Fibroblast of skin of left biceps (primary cell): ENCODE data around the gene TEAD3.

ENCODE experiments used
- DNase-seq, 2 experiments: peaks; one replicate each; pipeline ENCODE4 v3.0.0-alpha.2; 2013; ENCODE audit warnings: low read depth in 2 of 2

Gene TEAD3

DNA sequence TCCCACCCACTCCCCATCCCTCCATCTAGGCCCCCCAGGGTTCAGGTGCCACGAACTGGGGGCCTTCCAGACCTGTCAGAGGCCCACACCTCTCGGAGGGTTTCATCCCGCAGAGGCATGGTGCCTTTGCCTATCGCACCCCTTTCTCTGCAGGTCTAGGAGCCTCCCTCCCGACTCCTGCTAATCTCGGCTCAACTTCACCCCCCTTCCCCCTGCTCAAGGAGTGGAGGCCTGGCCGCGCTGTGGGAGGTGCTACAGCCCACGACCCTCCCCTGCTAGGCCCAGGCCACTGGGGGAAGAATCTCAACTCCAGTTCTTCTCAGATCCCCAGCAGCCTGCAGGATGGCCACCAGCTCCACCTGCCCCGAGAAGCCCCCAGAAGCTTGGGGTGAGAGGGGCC lies 15.9 kb upstream of the TEAD3 start, which contains the start of gene TULP1:
Gene TULP1 (minus strand): TSS at position 157 of the 400 bp plus-strand sequence. CDS start 38 bp downstream, at position 119.
- DNase-seq: no peak

DNA sequence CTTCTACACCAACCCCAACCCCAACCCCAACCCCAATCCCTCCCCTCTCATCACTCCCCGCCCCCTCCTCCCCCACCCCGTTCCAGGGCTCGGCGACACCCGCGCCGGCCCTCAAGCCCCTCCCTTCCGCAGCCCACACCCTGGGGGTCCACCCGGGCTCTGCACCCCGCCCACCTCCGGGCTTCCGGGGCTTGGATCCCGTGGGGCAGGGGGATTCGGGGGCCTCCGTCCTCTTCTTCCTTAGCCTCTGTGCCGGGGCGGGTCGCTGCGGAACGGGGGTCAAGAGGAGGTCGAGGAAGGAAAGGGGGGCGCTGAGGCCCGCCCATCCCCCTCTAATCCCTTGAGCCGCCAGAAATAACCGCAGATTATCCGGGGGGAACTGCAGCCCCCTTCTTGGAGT lies 15.1 kb upstream of the TEAD3 start:
- DNase-seq: no peak

DNA sequence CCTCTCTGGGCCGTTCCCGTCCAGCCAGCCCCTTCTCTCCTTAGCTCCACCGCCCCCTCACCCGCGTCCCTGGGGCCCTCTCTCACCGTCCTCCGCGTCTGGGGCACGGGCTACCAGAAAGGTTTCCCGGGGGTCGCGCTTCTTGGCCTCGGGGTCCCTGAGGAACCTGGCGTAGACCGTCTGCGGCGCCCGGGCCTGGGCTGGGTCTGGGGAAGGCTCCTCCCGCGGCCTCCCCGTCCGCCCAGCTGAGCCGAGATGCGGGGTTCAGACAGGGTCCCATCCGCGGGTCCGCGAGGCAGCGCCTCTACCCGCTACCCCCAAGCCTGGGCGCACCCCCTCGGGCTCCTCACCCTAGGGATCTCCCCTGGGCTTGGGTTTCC lies 14.7 kb upstream of the TEAD3 start:
- no peak for DNase-seq

DNA sequence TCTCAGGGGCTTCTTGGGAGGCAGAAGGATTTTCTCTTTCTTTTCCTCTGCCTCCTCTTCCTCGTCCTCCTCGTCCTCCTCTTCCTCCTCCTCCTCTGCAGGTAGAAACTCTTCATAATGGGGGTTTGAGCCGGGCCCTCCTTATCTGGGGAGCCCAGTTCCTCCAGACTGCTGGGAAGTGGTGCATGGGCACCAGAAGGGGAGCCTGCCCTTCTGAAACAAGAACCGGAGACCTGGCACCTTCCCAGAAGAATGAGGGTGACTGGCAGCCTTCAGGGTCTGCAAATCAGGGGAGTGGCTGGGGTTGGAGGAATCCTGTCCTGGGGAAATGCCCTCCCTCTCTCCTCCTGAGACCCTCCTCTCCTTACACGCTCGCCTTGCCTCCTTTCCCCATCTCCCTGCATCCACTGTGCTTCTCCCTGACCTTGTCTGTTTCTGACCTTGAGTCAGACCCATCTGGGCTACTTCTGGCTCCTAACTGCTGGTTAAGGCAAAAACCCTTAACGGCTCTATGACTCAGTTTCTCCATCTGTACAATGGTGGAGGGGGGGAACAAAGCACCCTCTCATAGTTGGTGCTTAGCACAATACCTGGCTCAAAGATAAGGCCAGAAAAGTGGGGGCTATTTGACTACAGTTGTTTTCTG lies 14.2 kb upstream of the TEAD3 start:
- no peak for DNase-seq

DNA sequence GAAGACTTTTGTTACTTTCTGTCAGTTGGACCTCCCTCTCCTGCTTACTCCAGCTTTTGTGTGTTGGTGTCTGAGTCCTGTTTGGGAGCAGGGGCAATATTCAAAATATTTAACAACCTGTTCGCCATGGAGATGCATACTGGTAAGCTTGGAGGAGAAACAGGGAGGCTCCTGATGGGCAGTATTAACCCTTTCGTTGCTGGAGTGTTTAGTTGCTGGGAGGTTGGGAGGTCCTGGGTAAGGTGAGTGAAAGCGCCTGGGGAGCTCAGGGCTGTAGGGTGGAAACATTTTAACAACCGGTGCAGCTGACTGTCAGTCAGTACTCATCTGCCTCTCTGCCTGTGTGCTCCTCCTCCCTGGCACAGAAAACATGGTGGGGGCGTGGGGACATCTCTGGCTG lies 11.7 kb upstream of the TEAD3 start:
- no peak for DNase-seq

DNA sequence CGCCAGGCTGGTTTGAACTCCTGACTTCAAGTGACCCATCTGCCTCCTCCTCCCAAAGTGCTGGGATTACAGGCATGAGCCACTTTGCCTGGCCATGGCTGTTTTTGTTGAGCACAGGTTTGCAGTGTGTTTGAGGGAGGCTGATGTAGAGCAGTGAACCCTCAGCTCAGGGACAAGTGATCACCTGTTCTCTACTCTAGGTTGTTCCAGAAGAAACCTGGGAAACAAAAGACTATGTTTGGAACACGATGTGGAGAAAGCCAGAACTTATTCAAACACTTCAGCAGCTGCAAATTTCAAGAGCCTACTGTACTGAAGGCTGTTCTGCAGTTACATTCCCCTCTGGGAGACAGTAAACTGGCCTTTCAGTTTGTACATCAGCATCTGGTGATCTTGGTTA lies 11.1 kb upstream of the TEAD3 start:
- no peak for DNase-seq

DNA sequence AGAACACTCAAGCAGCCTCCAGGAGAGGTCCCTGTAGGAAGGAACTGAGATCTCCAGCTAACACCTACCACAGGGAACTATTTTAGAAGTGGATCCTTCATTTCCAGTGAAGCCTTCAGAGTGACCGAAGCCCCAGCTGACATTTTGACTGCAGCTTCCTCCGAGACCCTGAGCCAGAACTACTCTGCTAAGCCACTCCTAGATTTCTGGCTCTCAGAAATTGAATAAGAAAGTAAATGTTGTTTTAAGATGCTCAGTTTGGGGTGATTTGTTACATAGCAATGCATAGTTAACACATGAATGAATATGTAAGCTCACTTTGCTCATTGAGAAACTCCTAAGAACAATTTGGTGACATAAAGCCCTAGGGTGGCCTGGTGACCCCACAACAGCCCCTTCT lies 10.3 kb upstream of the TEAD3 start:
- DNase-seq: no peak

DNA sequence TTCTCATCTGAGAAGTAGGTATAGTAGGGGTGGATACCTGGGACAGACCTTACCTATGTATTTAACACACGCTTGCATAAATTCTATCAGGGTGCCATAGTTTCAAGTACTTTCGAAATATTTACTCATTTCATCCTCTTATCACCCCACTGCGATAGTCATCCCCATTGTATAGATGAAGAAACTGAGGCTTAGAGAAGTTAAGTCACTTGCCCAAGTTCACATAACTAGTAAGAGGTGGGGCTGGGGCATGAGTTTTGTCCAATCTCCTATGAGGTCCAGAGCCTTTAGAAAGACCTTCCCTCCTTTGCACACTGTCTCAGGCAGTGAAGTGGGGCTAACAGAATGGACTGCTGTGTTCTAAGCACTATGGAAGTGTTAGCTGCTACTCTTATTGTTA lies 9.7 kb upstream of the TEAD3 start:
- no peak for DNase-seq

DNA sequence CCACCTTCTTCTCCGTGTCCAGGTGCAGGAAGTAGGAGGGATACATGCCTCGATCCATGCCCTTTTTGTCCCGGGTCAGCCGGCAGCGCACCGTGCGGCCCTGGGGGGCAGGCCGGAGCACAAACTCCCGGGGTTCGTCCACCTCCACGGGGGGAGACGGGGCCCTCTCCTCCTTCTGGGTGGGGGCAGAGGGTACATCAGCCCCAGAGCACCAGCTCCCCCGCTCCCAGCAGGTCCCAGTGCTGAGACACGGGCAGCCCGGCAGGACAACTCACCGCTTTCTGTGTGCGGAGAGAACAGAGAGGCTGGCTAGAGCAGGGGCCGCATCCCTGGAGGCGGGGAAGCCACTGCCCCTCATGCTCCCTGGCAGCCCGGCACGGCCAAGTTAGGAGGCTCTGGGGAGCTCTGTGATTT lies 9.1 kb upstream of the TEAD3 start:
- no peak for DNase-seq

DNA sequence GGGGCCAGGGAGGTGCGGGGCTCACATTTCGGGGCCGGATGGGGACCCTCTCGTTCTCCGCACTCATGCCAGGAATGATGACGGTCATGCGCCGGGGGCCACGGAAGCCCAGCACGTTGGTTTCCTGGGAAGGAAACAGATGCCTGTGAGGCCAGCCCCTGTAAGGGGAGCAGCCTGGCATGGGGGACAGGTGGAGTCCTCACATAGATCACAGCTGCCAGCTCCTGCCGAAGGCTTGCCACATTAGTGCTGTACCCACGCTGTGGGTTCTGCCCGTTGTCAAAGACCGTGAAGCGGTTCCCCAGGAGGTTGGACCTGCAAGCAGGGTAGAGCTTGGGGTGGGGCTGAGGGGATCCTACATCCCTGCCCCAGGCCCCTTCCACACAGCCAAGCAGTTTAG lies 6.7 kb upstream of the TEAD3 start:
- DNase-seq: no peak

DNA sequence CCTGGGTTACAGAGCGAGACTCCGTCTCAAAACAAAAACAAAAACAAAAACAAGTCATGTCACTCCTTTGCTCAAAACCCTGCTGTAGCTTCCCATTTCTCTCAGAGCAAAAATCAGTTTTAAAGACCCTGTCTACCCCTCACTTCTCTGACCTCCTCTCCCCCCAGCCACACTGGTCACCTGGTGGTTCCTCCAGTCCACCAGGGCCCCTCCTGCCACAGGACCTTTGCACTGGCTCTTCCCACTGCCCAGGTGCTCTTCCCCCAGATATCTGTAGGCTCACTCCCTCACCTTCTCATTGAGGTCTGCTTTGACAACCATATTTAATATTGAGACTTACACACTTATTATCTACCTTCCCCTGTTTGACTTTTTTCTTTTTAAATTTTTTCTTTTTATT lies 4.9 kb upstream of the TEAD3 start:
- DNase-seq: no peak

DNA sequence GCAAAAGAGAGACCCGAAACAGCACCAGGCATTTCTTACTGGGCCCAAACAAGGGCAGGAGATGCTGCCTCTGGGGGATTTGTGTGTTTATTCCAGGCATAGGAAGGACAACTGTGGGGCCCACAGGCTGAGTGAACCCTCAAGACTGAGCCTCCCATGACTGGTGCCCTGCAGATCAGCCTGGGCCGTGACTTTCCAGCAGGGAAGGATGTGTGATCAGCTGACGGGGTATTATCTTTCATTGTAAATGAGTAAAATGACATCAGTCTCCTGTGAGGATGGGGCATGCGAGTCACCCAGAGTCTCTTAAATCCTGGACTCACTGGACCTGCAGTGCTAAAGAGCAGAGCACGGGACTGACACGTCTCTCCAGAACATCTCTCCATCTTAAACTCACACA lies 3.9 kb upstream of the TEAD3 start:
- DNase-seq: no peak

DNA sequence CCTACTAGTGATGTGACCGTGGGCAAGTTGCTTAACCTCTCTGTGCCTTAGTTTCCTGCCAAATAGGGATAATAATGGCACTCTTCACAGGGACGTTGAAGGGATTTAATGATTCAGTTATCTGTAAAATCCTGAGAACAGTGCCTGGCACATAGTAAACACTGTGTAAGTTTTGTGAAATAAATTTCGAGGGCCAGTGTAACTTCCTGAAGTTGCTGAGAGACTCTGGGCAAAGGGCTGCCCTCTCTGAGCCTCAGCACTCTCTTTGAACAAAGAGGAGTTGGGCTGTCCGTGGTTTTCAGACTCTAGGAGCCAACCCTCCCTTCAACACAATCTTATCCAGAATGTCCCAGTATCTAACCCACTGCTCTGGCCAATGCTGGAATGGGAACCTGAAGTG lies 2.5 kb upstream of the TEAD3 start:
- DNase-seq: no peak

DNA sequence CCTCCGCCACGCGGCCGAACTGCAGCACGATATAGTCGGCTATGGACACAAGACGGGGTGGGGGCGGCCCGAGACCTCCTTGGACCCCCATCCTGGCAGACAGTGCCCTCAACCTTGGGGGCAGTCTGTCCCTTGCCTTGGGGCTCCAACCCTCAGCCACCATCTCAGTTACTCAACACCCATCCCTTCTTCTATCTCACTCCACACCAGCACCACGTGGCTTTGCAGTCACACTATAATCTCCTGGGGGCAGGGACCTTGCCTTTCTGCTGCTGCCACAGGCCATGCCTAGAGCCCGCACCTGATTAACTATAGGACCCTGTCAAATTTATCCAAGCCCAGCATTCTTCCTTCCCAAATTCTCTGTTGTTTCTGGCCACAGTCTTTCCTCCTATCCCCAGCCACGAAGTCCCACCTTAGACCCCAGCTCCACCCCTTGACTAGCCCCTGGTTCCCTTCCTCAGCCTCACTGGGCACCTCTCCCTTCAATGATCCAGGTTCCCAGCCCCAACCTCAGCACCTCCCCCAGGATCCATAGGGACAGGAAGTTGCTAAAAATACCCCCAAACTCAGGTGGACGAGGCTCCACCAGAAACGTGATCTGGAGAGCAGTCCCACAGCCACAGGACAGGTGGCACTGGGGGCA lies 1.7 kb upstream of the TEAD3 start:
- no peak for DNase-seq

DNA sequence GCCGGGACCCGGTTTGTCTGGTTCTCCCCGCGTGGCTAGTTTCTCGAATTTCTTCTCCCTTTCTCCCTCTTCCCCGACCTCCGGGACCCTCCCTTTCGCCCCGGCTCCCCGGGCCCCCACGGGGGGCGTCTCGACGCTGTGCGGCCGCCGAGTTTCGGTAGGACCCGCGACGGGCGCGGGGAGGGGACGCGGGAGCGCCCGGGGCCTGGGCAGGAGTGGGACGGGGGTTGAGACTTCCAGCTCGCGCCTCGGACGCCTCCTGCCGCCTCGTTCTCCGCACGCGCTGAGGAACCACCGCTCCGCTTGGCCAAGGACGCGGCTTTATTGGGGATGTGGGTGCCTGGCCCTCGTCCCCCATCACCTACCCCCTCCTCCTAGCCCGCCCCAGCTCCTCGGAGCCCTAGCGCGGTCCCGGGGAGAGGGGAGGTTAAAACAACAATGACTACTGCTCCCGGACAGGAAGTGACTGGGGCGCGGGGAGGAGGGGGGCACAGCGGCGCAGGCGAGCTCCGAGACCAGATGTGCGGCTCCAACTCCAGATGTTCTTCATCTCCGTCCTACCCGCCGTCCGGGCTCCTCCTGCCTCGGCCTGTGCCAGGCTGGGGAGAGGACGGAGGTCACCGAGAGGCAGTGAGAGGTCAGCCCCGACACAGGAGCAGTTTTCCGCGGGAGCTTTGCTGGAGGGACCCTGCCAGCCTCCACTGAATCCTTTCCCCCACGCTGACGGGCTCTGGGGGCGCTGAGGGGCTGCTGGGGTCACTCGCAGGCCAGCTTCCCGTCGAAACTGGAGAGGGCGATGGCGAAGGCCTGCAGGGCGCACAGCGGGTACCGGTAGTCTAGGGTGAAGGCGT lies 917 bp upstream of the TEAD3 start:
- no peak for DNase-seq

DNA sequence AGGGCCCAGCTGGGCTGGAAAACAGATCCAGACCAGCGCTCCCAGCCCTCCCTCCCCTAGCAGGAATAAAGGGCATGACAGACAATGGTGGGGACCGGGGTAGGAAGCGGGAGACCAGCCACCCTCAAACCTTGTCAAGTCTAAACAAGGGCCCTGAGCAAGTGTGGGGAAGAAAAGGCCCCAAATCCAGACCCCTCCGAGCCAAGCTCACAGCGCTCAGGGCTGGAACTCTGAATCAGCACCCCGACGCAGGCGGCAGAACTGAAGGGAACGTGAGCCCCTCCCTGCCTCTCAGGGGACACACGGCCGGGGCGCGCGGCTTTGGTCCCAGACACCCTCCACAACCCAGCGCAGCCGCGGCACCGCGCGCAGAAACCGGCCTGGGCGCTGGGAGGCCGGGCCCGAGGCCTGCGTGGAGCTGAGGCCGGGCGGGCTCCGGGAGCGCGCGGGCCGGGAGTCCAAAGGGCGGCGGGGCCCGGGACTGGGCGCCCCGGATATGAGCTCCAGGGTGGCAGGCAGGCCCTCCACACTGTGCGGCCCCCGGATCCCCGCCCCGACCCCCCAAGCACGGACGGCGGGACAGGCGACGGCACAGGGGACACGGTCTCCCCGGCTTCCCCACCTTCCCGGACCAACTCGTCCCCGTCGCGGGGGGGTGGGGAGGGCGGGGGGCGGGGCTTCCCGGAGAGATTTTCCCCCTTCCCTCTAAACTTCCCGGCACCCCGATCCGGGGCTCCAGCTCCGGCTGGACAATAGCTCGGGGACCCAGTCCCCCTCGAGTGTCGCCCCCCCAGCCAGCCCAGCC lies 641 bp downstream of the TEAD3 start:
- no peak for DNase-seq

DNA sequence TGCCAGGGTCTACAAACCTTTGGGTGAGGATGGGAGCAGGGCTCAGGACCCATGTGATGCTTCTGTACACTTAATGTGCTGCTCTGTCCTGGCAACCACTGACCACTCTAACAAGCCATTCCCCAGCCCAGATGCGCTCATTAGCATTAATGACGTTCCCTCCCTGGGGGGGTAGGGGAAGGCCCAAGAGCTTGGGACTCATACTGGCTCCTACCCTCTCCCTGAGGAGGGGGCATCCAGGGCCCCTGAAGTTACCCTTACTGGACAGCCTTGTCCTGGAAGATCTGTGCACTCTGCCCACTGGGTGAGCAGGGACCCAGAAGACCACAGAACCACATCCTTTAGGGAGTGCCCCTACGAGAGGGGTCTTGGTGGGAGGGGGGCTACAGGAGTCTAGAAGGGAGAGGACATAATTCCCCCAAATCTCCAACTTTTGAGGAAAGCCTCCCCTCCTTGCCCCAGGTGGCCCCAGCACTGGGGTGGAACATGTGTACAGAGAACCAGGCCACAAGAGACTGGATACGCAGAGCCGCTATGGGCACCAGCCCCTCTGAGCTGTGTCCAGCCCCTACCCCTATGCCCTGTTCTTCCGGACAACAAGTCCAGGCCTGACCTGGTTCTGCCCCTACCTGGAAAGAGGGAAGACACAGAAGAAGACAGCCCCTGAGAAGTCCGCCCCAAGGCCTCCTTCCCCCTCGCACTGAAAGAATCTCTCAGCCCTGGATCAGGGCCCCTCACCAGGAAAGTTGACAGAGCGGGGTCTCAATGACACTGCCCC lies 1.4 kb downstream of the TEAD3 start:
- no peak for DNase-seq

DNA sequence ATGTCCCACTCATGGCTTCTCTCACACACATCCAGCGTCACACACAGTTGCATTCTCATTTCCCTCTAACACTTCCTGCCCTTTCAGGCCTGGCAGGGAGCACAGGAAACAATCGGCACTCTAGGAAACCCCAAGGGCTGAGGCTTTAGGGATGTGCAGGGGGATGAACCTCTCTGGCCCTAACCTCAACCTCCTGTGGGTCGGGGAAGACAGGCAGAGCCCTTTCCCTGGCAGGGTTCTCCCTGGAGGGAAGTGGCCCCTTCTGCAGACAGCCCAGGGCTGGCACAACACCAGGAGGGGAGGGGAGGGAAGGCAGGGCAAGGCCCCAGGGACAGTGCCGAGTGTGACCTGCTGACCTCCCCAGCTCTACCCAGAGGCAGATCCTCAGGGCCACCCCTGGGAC lies 2.7 kb downstream of the TEAD3 start:
- no peak for DNase-seq

DNA sequence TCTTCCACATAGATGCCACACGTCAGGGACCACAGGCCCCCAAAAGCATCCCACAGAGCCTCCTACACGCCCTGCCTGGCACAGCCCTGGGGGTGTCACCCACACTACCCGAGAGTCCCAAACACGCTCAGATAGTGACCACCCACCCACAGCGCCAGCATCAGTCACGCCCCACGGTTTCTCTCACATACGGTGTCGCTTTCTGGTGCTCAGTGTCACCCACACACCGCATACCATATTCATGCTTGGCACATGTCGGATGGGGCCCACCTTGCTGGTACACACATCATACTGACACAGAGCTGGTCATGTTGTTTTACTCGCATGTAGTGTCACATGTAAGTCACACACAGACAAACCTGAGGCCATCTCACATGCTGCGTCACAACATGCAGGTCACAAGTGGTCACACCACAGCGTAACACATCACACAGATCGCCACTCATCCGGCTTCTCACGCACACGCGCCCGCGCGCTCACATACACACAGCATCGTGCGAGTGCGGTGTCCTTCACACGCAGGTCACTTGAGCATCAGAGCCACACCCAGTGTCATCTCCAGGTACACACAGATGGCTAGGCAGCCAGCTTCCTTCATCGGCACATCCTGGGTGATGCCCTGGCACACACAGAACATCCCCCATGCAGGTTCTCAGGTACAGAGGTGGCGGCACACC lies 3.4 kb downstream of the TEAD3 start:
- no peak for DNase-seq

DNA sequence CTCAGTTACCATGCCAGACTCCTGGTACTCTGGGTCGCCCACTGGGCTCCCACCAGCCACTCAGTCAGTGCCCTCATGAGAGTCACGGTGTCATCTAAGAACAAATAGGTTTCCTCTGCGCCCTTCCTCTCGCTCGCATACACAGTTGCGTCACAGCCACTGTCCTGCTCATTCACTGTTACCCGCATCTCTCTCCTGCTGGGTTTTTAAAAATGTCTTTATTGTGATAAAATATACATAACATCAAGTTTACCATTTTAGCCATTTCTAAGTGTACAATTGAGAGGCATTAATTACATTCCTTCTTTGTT lies 4.0 kb downstream of the TEAD3 start:
- DNase-seq: no peak
